BE2C (cell line): ENCODE results near the gene ALX3.

Experiments
- DNase-seq: peaks from one replicate; pipeline ENCODE4 v3.0.0-alpha.2; 2020
- H3K27me3 ChIP-seq: fragments of 250-450 bp; sonication (Bioruptor Pico); 2 replicates; pipeline ENCODE4 v1.5.1; 2020; ENCODE audit warnings: mild to moderate bottlenecking
- H3K36me3 ChIP-seq: fragments of 250-450 bp; sonication (Bioruptor Pico); 2 replicates; pipeline ENCODE4 v1.5.1; 2020; ENCODE audit warnings: mild to moderate bottlenecking
- H3K4me1 ChIP-seq: fragments of 250-450 bp; sonication (Bioruptor Pico); 2 replicates; pipeline ENCODE4 v1.5.1; 2020
- H3K4me3 ChIP-seq: 2 replicates; pipeline ENCODE4 v1.5.1; 2011; ENCODE audit warnings: low read depth, low read length
- H3K9me3 ChIP-seq: fragments of 250-450 bp; sonication (Bioruptor Pico); 2 replicates; pipeline ENCODE4 v1.5.1; 2020
- CTCF ChIP-seq: IDR thresholded peaks from 2 replicates; pipeline ENCODE4 v1.5.1; 2012; ENCODE audit warnings: mild to moderate bottlenecking, low read depth, low read length

Gene ALX3

GRCh38 chr1:110091791-110092190 lies 21.3 kb upstream of the ALX3 start:
- H3K4me1 ChIP-seq = peaks cover 6% of the 10 kb centered on the region
- H3K27me3 ChIP-seq = no peaks in the 10 kb centered on the region
- no peaks in the 10 kb centered on the region for H3K36me3 ChIP-seq

DNA sequence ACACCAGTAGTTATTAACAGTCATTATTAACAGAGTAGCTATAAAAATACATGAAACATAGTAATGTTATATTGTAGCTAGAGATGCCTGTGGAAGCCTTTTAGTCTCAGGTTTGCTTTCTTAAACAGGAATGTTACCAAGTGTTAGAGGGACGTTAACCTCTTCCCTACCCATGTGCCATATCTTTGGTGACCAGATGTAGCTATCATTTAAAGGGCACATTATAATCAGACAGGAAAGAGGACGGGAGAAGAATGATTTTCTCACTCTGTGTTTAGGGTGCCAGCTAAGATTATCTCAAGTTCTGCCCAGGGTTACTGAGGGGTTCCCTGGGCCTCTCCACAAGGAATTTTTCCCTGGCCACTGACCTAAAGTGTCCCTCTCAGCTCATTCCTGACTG lies 20.9 kb upstream of the ALX3 start:
- DNase-seq = no peak
- Histone ChIP-seq H3K4me1 (peaks cover 6% of the 10 kb centered on the region), H3K36me3 (no peaks in the 10 kb centered on the region), H3K4me3 (no peak overlapping the region), H3K27me3 (no peaks in the 10 kb centered on the region), H3K9me3 (no peaks in the 10 kb centered on the region)
- no peak for TF ChIP-seq CTCF

More at GRCh38 chr1:110091791-110092190, 21.3 kb upstream of the ALX3 start:
- Histone ChIP-seq H3K9me3 (no peaks in the 10 kb centered on the region), H3K4me3 (no peak overlapping the region)
- no peak for DNase-seq
- no peak for TF ChIP-seq CTCF

DNA sequence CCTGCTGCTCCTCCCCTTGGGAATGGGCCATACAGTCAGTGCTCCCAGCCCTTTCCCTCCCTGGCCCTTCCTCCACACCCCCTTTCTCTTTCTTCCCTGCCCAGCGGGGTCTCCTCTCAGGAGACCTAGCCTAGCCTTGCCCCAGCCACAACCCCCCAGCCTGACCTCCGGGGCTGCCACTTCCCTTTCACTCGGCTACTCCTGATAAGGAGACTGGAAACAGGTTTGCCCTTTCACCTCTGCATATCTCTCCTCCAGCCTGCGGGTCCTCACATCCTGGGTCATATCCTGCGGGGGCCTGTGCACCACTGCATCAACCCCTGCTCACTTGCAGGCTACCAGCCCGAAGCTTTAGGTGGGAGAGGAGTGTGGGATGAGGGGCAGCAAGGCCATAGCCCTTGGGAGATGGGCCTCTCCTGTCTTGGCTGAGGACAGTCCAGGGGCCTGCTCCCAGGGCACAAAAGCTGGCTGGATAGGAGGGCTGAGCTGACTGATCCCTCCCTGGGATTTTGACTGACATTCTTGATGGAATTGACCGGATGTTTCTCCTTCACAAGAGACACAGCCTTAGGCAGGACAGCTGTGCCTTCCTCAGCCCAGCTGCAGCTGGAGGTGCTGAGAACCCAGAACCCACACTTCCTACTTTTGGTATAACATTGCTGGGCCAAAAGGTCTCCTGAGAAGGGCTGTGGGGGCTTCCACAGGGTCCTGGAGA lies 19.2 kb upstream of the ALX3 start:
- Histone ChIP-seq H3K4me1 (peaks cover 6% of the 10 kb centered on the region), H3K4me3 (no peak overlapping the region), H3K27me3 (no peaks in the 10 kb centered on the region), H3K9me3 (no peaks in the 10 kb centered on the region), H3K36me3 (no peaks in the 10 kb centered on the region)
- DNase-seq = no peak
- no peak for TF ChIP-seq CTCF

DNA sequence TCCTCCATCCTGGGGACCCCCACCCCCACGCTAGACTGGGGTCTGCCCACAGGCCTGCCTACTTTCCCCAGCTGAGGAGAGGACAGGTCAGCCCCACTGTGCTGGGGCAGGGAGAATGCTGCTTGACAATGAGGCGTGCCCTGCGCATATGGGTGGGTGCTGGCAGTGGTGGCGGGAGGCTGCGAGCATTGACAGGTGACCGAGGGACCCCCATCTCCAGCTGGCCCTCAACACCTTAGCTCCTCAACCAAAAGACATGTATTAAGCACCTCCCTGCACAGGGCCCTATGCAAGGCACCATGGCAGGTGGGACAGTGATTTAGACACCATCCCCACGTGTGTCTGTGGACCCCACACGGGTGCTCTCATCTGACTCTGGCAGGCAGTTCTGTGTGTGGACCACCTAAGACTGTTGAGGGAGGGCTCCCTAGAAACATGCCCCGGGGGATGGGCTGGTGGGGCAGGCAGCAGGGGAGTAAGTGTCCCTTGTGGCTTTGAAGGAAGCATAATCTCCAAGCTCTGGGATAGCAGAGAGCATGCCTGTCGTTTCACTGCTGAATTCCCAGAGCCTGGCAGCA lies 18.4 kb upstream of the ALX3 start:
- Histone ChIP-seq H3K9me3 (no peaks in the 10 kb centered on the region), H3K4me1 (peaks cover 6% of the 10 kb centered on the region), H3K36me3 (no peaks in the 10 kb centered on the region), H3K27me3 (no peaks in the 10 kb centered on the region), H3K4me3 (no peak overlapping the region)
- no peak for DNase-seq
- no peak for TF ChIP-seq CTCF

GRCh38 chr1:110087812-110088738 lies 17.6 kb upstream of the ALX3 start:
- peak; percentile 80 for DNase-seq

More at GRCh38 chr1:110087812-110088738, 17.6 kb upstream of the ALX3 start:
- no peak overlapping the region for H3K4me3 ChIP-seq
- no peaks in the 10 kb centered on the region for H3K36me3 ChIP-seq
- H3K9me3 ChIP-seq = no peaks in the 10 kb centered on the region
- peaks cover 6% of the 10 kb centered on the region for H3K4me1 ChIP-seq
- no peaks in the 10 kb centered on the region for H3K27me3 ChIP-seq
- TF ChIP-seq CTCF = peak; percentile 74
